ENCODE measurements around the gene PLXNA2.

The PLXNA2 gene

DNA sequence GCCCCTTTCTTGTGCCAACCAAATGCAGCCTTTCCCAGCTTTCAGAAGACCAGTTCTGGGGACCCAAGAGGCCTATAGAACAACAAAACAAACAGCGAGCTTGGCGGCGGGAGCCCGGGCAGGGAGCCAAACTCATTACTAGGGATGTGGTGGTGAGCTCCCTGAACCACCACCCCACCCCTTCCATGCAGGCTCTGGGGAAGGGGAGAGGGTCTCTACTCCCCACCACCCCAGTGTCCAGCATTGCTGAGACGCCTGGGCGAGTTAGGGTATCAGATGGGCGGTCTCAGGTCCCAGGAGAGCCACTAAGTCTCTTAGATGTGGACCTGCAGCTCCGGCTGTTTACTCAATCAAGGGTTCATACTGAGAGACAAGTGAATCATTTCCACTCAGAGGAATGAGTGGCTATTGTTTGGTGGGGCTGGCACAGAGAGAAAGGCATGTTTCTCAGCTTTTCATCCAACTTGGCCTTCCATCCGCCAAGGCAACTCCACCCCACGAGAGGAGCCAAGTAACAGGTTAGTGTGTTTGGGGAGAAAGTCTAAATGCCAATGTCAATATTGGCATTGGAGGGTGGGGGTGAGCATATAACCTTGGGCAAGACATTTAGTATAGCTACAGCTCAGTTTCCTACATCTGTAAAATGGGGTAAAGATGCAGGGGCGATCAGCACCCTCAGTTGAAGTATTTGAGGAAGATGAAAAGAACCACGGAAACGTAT lies 40.9 kb downstream of the PLXNA2 start:
- no peak for DNase-seq (ENCODE audit: low spot score)
- TF ChIP-seq, protein P1, sequence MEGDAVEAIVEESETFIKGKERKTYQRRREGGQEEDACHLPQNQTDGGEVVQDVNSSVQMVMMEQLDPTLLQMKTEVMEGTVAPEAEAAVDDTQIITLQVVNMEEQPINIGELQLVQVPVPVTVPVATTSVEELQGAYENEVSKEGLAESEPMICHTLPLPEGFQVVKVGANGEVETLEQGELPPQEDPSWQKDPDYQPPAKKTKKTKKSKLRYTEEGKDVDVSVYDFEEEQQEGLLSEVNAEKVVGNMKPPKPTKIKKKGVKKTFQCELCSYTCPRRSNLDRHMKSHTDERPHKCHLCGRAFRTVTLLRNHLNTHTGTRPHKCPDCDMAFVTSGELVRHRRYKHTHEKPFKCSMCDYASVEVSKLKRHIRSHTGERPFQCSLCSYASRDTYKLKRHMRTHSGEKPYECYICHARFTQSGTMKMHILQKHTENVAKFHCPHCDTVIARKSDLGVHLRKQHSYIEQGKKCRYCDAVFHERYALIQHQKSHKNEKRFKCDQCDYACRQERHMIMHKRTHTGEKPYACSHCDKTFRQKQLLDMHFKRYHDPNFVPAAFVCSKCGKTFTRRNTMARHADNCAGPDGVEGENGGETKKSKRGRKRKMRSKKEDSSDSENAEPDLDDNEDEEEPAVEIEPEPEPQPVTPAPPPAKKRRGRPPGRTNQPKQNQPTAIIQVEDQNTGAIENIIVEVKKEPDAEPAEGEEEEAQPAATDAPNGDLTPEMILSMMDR (conservative IDR thresholded peaks at IDR 0.05; ENCODE audit: low read depth), result no peak

DNA sequence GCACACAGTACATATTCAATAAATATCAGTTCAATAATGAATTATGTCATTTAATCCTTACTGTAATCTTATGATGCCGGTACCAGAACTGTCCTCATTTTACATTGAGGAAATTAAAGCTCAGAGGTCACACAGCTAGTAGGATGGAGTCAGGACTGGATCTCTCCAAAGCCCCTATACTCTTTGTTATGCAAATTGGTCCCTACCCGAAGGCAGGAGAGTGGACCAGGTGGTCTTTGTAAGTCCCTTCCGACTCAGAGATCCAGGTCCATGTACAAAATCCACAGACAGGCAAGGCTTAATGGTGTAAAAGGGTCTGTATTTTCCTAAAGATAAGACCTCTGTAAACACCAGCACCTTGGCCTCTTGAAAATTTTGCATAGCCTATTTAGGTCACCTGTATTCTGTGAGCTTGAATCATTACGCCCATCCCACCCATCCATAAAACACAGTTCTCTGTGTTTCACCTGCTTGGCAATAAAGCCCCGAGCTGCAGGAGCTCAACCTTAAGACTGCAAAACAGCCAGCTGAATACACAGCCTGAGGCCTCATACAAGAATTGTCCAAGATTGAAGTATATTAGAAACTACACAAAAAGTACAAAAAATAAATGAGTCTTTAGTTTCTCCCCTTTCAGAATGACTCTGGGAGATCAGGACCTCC lies 41.7 kb downstream of the PLXNA2 start:
- no peak for DNase-seq (ENCODE audit: low spot score)
- ChIA-PET CTCF (interaction anchor here (0.5 to 1.1 kb wide), 4 partner anchors 35 to 1143 kb away, joined by 3 to 8 read pairs (median 4); no protein-coding TSS in a partner anchor), POLR2A (ENCODE audit: low non-redundant PET) (interaction anchor here (0.7 kb wide), 1 partner anchor 13 kb away, joined by 9 read pairs; no protein-coding TSS in a partner anchor)
- TF ChIP-seq, protein P1 (conservative IDR thresholded peaks at IDR 0.05; ENCODE audit: low read depth), result no peak
- H3K27ac ChIP-seq, result peak overlapping the region; percentile 81

More for the DNA sequence above, 40.9 kb downstream of the PLXNA2 start:
- POLR2A ChIA-PET (ENCODE audit: low non-redundant PET), result no interaction called here
- CTCF ChIA-PET, result interaction anchor here (0.6 to 1.0 kb wide), 2 partner anchors 34 to 42 kb away, joined by 3 to 8 read pairs; no protein-coding TSS in a partner anchor
- peak overlapping the region; percentile 81 for H3K27ac ChIP-seq

DNA sequence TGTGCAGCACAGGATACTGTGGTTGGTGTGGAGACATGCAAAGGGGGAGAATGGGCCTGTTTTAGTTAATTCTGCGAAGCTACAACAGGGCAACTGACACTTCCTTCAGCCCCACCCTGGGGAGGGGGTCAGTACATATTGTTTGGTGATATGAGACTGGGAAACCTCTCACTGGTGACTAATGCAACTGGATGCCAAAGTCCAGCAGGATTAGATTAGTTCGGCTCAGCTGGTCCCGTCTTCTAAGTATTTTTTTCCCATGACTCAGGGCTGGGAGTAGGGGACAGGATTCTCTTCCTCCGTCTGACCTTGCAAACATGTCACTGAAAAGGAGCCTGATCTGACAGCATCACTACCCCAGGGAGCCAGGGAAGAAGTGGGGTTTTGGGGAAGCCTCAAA lies 43.0 kb downstream of the PLXNA2 start:
- ChIA-PET POLR2A (ENCODE audit: low non-redundant PET) (no interaction called here), CTCF (interaction anchor here (1.1 kb wide), 1 partner anchor 37 kb away, joined by 4 read pairs; no protein-coding TSS in a partner anchor)
- H3K27ac ChIP-seq, result peak overlapping the region; percentile 68
- peak; percentile 73 for DNase-seq (ENCODE audit: low spot score)
- TF ChIP-seq, protein P1 (conservative IDR thresholded peaks at IDR 0.05; ENCODE audit: low read depth), result no peak

DNA sequence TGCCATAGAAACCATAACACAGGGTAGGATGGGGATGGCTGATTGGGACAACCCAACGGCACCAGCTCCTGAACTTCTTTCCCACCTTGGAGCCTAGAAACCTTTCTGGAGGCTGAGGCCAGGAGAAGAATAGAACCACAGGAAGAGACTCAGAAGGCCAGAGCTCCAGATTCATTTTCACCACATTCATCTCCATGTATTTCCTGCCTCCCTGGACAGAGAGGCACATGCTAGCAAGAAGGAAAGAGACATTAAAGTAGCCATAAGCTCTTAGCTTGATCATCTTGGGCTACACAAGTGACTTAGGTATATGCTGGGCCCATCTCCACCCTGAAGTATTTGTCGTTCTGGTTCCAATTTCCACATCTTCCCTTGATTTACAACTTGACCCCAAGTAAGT lies 44.1 kb downstream of the PLXNA2 start:
- no peak overlapping the region for H3K27ac ChIP-seq
- POLR2A ChIA-PET (ENCODE audit: low non-redundant PET), result no interaction called here
- TF ChIP-seq, protein P1 (conservative IDR thresholded peaks at IDR 0.05; ENCODE audit: low read depth), result no peak
- no peak for DNase-seq (ENCODE audit: low spot score)
- CTCF ChIA-PET, result interaction anchor here (0.6 kb wide), 1 partner anchor 21 kb away, joined by 4 read pairs; no protein-coding TSS in a partner anchor

DNA sequence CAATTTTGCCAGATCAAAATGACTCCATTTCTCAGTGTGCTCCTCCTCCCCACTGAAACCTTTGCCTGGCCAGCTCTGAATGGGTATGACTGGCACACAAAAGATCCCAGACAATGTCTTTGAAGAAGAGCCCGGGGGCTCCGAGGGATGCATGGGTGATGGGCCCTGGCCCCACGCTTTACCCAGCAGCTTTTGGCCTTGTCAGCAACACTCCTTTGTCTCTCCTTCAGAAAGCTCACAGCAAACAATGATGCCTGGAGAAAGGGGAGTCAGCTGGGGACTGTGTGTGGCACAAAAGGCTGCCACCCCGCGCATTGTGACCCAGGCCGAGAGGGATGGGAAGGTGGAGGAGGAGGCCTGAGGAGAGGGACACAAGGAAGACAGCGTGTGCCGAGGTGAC lies 45.9 kb downstream of the PLXNA2 start:
- no peak for DNase-seq (ENCODE audit: low spot score)
- no peak overlapping the region for H3K27ac ChIP-seq
- ChIA-PET POLR2A (ENCODE audit: low non-redundant PET) (no interaction called here), CTCF (no interaction called here)
- TF ChIP-seq, protein P1 (conservative IDR thresholded peaks at IDR 0.05; ENCODE audit: low read depth), result no peak

DNA sequence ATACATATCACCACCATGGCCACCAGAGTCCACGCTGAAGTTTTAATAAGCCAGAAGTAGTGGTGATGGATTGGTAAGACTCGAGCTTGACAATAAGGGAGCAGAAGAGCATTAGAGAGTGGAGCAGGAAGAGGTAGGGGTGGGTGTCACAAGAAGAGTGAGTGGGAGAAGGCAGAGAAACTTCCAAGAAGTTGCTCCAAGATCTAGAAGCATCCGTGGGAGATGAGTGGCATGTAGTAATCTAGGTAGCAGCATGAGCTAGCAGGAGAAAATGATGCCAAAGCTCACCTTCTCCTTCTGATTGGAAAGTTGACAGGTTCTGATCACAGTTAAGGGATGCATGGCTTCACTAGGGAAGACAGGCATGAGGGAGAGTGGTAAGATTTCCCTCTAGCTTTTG lies 49.2 kb downstream of the PLXNA2 start:
- TF ChIP-seq, protein P1 (conservative IDR thresholded peaks at IDR 0.05; ENCODE audit: low read depth), result no peak
- POLR2A ChIA-PET (ENCODE audit: low non-redundant PET), result no interaction called here
- no peak overlapping the region for H3K27ac ChIP-seq
- CTCF ChIA-PET, result interaction anchor here (0.7 to 1.1 kb wide), 2 partner anchors 38 to 44 kb away, joined by 3 to 4 read pairs; no protein-coding TSS in a partner anchor
- DNase-seq (ENCODE audit: low spot score), result no peak

Data from RWPE1 (cell line).